ENCODE data around the gene MYO15B. TPM values are rescaled to one million over a fixed set of nuclear protein-coding genes. Genes with fewer than 3 reads are reported as not detected.

MYO15B gene
- total RNA-seq, 1 donor from 2014 or later, result 81.4 TPM

- DNase-seq (ENCODE audit: low spot score), result no peak
These were observed 15.0 kb downstream of the MYO15B start for GRCh38 chr17:75602644-75603043.

- DNase-seq (ENCODE audit: low spot score), result no peak
These were observed 15.5 kb downstream of the MYO15B start for GRCh38 chr17:75603123-75603522.

GRCh38 chr17:75604034-75604695, 16.6 kb downstream of the MYO15B start:
- no peak for DNase-seq (ENCODE audit: low spot score)

GRCh38 chr17:75605790-75606189, 18.2 kb downstream of the MYO15B start:
- DNase-seq (ENCODE audit: low spot score), result no peak

GRCh38 chr17:75607086-75607485, 19.5 kb downstream of the MYO15B start:
- no peak for DNase-seq (ENCODE audit: low spot score)

- no peak for DNase-seq (ENCODE audit: low spot score)
These were observed 22.7 kb downstream of the MYO15B start for GRCh38 chr17:75610103-75610984.

- DNase-seq (ENCODE audit: low spot score), result no peak
These were observed 24.3 kb downstream of the MYO15B start for GRCh38 chr17:75611851-75612429.

- DNase-seq (ENCODE audit: low spot score), result no peak
These were observed 25.5 kb downstream of the MYO15B start for GRCh38 chr17:75612906-75613626.

- DNase-seq (ENCODE audit: low spot score), result no peak
These were observed 26.4 kb downstream of the MYO15B start for GRCh38 chr17:75614006-75614405.

GRCh38 chr17:75614556-75615270, 27.1 kb downstream of the MYO15B start:
- no peak for DNase-seq (ENCODE audit: low spot score)

GRCh38 chr17:75615301-75615700, 27.7 kb downstream of the MYO15B start:
- DNase-seq (ENCODE audit: low spot score), result no peak

- no peak for DNase-seq (ENCODE audit: low spot score)
These were observed 29.0 kb downstream of the MYO15B start for GRCh38 chr17:75616521-75617122.

- DNase-seq (ENCODE audit: low spot score), result no peak
These were observed 29.6 kb downstream of the MYO15B start for GRCh38 chr17:75617218-75617617.

GRCh38 chr17:75617675-75618074, 30.1 kb downstream of the MYO15B start:
- no peak for DNase-seq (ENCODE audit: low spot score)

GRCh38 chr17:75619506-75620431, 32.2 kb downstream of the MYO15B start:
- no peak for DNase-seq (ENCODE audit: low spot score)

GRCh38 chr17:75621489-75621888, 33.9 kb downstream of the MYO15B start:
- DNase-seq (ENCODE audit: low spot score), result no peak

- DNase-seq (ENCODE audit: low spot score), result no peak
These were observed 34.5 kb downstream of the MYO15B start for GRCh38 chr17:75622076-75622475.

- DNase-seq (ENCODE audit: low spot score), result no peak
These were observed 35.2 kb downstream of the MYO15B start for GRCh38 chr17:75622771-75623273.

- DNase-seq (ENCODE audit: low spot score), result no peak
These were observed 35.8 kb downstream of the MYO15B start for GRCh38 chr17:75623386-75623785.

- DNase-seq (ENCODE audit: low spot score), result no peak
These were observed 36.4 kb downstream of the MYO15B start for GRCh38 chr17:75624021-75624420.
